GM19395 (cell line): ENCODE data around the gene INKA1.

Source experiments
- ATAC-seq: cut with Tn5 transposase; IDR thresholded peaks from one replicate; pipeline ENCODE4 v1.9.1; 2021; ENCODE audit warnings: mild to moderate bottlenecking, moderate library complexity; ENCODE audit not compliant: unreplicated experiment

The INKA1 gene

DNA sequence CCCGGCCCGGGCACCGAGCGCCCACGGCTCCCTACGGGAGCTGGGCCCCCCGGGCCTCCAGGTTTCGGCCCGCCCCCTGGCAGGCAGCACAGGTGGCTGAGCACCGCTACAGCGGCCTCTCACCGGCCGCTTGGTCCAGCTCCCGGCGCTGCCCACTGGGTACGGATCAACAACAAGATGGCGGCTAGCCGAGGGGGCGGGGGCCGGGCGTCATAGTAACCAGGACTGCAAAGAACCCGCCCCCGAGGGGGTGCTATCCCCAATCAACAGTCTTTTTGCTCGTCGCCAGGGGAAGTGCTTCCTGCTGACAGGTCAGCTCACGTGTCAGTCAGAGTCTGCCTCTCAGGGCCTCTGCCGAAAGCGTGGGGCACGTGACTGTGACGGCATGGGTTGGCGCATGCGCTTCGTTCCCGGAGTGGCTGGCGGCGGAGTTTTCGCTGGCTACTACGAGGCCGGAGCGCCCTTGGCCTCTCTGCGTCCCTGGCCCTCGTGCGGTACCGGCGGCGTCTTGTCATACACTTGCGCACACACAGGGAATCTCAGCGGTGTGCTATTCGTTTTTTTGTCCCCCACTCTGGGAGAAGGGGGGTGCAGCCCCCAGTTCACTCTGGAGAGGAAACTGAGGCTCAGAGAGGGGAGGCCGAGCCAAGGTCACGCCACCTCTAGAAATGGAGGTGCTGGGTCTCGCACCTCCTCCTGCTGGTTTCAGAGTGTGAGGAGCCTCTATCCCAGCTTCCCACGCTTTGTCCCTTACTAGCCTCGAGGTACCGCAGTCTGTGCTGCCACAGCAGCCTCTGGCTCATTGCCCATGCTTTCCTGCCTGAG, 16.5 kb upstream of the INKA1 start, which contains the start of gene IP6K1:
Gene IP6K1, minus strand, starts transcription at position 186 of the 825 bp plus-strand sequence. CDS start 38,502 bp downstream, outside the sequence.
- peak; percentile 98 for ATAC-seq

GRCh38 chr3:49787182-49787464, 15.9 kb upstream of the INKA1 start:
- ATAC-seq, result no peak

GRCh38 chr3:49787536-49787935, 15.5 kb upstream of the INKA1 start:
- ATAC-seq, result no peak

DNA sequence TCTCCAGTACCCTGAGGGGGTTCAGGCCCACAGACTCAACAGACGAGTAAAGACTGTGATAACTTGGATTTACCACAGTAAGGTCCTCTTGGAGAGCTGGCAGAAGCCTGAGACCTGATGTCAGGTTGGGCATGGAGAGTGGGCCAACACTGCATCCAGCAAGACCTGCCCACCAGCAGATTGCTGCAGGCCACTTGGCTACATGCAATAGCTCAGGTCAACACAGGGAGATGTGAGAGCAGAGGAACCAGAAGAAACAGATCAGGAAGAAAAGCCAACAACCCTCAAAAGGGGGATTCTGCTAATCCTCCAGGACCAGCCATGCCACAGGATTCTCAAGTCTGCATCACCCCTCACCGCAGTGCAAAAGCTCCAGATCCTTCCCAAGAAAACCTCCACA, 15.0 kb upstream of the INKA1 start:
- ATAC-seq, result no peak

DNA sequence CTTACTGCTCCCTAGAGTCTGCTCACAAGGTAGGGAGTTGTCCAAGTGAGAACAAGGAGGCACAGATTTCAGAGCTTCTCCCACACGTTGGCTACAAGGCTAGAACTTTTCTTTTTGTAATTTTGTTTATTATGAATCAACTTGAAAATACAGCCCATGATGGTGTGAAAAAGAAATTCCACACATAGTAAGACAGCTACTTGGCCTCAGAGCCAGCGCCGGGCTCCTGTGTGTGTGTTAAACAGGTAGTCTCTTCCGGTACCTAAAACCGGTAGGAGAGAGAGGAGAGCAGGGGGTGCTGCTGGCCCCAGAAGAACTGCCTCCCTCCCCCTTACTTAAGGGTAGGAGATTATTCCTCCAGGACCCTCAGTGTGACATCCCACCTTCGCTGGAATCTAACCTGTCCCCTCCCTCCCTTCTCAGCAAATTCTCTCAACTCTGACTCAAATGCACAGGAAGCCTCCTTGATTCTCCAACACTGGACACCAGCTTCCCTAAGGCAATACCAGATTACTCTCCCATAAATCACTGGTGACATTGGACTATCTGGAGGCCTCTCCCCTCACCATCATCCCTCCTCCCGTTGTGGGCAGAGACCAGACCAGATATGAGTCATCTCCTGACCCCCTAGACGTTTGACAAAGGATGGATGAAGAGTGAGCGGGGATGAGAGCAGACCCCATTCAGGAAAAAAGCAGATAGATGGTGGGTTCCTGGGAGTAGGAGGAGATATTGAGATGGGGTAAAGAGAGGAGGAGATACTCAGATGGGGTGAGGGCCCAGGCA, 12.2 kb upstream of the INKA1 start:
- no peak for ATAC-seq

DNA sequence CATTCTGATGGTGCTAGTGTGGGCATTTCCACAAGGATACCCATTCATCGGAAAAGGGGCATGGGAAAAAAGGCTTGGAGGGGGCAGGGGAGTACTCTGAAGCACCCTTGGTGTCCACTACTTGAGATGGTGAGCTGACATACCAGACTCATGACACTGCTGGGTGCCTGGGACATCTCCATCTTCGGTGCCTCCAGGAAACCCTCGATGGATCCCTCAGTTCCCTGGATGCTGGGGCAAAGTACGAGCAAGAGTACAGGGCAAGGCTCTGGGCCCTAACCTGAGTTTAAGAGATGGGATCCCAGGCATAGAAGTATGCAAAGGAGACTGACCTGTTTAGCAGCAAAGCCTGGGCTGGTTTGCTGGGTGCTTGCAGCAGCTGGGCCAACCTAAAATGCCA, 11.5 kb upstream of the INKA1 start:
- ATAC-seq, result no peak

GRCh38 chr3:49792371-49793150, 10.5 kb upstream of the INKA1 start:
- ATAC-seq, result no peak

- no peak for ATAC-seq
Observed at GRCh38 chr3:49793486-49794085, 9.5 kb upstream of the INKA1 start.

DNA sequence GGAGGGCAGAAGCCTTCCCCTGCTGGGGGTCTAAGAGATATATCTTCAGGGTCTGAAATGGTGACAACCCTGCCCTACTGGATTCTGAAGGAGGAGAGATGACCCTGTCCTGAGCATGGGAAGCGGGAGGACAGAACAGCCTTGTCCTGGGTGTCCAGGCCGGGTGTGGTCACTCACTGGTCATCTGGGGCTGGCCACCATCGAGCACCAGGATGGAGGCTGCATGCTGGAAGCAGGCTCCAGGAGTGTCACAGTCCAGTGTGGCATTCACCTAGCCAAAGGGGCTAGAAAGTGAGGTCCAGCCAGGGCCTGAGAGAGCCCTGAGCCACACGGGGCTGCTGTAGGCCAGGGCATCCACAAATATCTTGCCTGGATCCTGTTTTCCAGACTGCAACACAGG, 8.6 kb upstream of the INKA1 start:
- ATAC-seq, result no peak

DNA sequence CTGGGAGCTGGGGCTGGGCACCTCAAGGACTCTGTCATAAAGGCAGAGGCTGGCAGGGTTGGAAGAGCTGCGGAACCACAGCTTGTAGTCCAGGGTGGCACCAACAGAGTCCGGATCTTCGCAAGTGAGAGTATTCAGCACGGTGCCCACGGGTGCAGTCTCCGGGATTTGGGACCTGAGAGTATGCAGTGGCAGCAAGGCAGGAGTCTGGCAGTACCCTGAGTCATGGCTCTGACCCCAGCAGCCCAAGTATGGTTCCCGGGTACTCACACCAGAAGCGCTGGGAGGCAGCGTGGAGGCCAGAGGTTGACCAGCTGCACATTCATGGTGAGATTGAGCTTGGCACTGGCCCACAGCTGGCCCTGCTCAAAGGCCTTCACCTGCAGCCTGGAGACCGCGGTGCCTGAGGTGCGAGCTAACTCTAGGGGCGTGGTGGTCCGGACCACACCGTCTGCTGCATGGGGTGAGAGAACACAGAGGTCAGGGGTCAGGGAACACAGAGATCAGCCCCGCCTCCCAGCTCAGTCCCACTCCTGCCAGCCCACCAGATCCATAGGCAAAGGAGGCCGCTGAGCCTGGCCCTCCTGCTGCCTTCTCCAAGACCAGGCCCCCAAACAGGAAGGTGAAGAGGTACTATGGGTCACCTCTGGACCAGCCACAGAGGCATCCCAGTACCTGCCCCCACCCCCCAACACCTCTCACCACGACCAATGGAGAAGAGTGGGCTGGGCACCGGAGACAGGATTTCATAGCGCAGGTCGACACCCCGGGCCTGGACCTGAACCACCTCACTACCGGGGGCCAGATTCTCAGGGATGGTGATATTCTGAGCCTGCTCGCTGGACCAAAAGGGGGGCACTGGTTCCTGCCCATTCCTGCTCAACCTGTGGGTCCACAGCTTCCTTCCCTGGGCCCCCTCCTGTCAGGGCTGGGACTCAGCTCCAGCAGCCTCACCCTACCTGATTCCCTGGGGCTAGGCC, 7.8 kb upstream of the INKA1 start:
- no peak for ATAC-seq

GRCh38 chr3:49799105-49799504, 4.0 kb upstream of the INKA1 start:
- ATAC-seq, result no peak

DNA sequence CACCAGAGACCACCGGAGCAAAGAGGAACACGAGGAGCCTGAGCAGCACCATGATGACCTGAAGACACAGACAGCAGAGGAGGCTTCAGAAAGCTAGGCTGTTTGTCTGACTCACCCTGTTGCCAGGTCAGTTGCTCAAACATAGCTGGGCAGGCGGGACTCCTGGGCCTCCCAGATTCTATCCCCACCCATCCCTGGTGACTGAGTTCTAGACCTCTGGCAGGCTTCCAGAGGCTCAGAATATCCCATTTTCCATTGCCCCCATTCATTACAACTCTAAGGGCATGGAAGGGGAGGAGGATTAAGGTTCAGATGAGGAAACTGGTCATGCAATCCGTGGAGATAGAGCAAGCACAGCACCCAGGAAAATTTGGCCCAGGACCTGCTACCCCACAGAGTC, 3.3 kb upstream of the INKA1 start, which contains the start of gene CDHR4:
Gene CDHR4, minus strand, starts transcription at position 113 of the 400 bp plus-strand sequence. Its CDS starts 61 bp downstream, at position 52.
- no peak for ATAC-seq

GRCh38 chr3:49801160-49801559, 1.9 kb upstream of the INKA1 start:
- no peak for ATAC-seq

DNA sequence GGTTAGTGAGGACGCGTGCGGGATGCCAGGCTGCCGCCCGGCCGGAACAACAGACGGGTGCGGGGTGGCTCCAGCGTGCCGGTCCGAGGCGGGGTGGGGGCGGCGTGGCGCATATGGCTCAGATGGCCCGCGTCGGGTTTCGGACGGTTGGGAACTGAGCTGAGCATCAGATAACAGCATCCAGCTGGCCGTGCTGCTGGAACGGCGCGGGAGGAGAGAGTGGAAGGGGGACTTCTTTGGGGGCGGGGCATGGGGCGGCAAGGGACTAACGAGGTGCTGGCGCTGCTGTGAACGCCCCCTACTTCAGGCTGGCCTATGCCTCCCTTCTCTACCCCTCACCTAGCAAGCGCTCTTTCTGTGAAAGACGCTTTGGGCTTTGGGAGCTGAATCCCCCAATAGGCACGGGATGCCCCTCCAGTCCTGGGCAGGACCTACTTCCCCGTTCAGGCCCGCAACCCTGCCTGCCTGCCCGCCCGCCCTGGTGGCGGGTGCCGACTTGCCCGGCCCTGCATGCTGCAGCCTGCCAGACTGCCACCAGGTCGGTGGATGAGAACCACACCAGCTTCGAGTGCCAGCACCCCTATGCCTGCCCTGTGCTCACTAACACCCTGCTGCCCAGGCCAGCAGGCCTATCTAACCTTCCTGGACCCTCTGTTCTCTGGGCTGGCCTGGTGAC, 542 bp downstream of the INKA1 start:
- ATAC-seq, result no peak

- no peak for ATAC-seq
Observed at GRCh38 chr3:49804141-49805041, 1.3 kb downstream of the INKA1 start.

DNA sequence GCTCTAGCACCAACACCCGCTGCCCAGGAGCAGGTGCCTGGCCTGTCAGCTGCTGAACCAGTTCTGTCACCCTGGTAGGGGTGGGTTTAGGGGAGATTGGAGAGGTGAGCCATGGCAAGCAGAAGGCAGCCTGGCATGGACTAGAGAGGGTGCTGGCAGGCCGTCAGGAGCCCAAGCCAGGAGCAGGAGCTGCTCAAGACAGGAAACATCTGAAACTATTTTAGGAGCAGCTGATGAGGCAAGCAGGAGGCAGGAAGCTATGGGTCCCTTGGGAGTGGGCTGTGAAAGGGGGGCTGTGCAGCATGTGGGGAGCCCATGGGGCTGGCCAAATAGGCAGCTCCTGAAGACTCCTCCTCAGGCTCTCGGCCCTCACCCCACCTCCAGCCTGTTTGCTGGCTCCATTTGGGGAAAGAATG, 2.3 kb downstream of the INKA1 start:
- no peak for ATAC-seq

GRCh38 chr3:49805897-49806701, 3.0 kb downstream of the INKA1 start:
- ATAC-seq, result no peak
